ENCODE data around the gene ZNF679.
A peak's percentile ranks its signal among the peaks of the same experiment; 100 is the strongest.
"Not testable (repeated sequence)": the region's sequence is repeated elsewhere in the genome, so short reads cannot be mapped to it uniquely, and the experiment has no call there.

Gene ZNF679

DNA sequence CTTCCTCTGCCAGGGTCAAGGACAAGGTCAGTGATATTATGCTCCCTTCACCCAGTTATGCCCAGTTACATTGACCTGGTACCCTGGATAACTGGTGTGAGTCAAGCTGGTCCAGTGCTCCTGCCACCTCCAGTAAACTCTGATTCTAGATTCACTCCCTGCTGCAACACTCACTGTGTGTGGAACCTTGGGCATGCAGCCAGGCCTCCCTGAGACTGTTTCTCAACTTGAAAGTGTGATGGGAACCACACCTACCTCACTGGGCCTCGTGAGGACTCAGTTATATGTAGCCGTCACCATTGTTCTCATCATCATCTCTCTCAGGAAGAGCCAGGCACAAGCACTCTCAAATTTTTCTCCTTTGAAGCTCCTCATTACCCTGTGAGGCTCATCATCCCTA is 84.6 kb downstream of the ZNF679 start:
- Histone ChIP-seq H4K20me1 (ENCODE audit: control insufficient read depth, insufficient read depth, low read depth, low read length) (no peaks in the 10 kb centered on the region), H3K27me3 (ENCODE audit: control insufficient read depth, low read length) (no peaks in the 10 kb centered on the region), H3K4me3 (ENCODE audit: low read length) (no peak overlapping the region), H3K27ac (ENCODE audit: low read depth, low read length) (no peak overlapping the region), H3K9me3 (ENCODE audit: control insufficient read depth, insufficient read depth, low read length) (peaks cover 14% of the 10 kb centered on the region; the same call in 1 of the 2 replicates), H3K4me1 (ENCODE audit: control insufficient read depth, low read length) (peaks cover 46% of the 10 kb centered on the region), H3F3A (ENCODE audit: control insufficient read depth, insufficient read depth) (peaks cover 8% of the 10 kb centered on the region; the same call in 1 of the 2 replicates), H3K4me2 (ENCODE audit: low read length) (no peak overlapping the region), H3K79me2 (ENCODE audit: control insufficient read depth, low read length) (peaks cover 44% of the 10 kb centered on the region), H3K36me3 (ENCODE audit: control insufficient read depth, low read length) (peaks cover 35% of the 10 kb centered on the region), H3K9me2 (replicated peaks; ENCODE audit: control insufficient read depth, low read length) (no peaks in the 10 kb centered on the region)
- TF ChIP-seq, protein P1, sequence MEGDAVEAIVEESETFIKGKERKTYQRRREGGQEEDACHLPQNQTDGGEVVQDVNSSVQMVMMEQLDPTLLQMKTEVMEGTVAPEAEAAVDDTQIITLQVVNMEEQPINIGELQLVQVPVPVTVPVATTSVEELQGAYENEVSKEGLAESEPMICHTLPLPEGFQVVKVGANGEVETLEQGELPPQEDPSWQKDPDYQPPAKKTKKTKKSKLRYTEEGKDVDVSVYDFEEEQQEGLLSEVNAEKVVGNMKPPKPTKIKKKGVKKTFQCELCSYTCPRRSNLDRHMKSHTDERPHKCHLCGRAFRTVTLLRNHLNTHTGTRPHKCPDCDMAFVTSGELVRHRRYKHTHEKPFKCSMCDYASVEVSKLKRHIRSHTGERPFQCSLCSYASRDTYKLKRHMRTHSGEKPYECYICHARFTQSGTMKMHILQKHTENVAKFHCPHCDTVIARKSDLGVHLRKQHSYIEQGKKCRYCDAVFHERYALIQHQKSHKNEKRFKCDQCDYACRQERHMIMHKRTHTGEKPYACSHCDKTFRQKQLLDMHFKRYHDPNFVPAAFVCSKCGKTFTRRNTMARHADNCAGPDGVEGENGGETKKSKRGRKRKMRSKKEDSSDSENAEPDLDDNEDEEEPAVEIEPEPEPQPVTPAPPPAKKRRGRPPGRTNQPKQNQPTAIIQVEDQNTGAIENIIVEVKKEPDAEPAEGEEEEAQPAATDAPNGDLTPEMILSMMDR (IDR thresholded peaks at IDR 0.05; ENCODE audit: low read depth, low read length, poor library complexity, severe bottlenecking), result no peak
- TF ChIP-seq EZH2phosphoT487 (IDR thresholded peaks at IDR 0.05; ENCODE audit: borderline replicate concordance, low read length), result no peak

DNA sequence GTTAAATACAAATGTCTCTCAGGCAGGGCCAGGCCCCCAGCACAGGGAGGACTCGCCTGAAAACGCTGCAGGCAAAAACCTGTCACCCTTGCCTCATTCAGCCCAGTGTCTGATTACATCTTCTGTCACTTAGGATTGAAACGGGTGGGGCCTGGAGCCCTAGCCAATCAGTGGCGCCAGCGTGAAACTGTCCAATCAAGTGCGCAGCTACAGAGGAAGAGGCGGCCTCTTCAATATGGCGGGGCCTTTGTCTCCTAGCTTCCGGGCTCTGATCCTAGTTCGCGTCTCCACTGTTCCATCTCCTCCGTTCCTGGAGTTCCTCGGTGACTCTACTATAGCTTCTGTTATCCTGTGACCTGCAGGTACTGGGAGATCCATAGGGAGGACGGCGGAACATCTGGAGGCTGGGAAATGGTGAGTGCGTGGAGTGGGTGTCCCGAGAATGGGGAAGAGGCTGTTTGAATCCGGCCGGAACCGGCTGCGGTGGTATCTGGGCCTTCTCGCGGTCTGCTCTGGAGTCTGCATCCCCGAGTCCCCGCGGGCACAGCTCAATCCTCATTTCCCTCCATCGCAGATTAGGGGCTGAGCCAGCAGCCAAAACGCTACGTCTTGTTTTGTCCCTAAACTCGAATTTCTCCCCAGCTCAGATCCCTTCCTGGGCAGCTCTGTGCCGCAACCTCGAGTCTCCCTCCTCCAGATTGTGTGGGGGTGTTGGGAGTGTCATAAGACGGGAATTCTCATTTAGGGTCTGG is 85.6 kb downstream of the ZNF679 start, which contains the start of gene ZNF736:
ZNF736 (plus strand) TSS at position 222 of the 752 bp plus-strand sequence; CDS start at position 412, 190 bp downstream.
- Histone ChIP-seq H3K9me3 (ENCODE audit: control insufficient read depth, insufficient read depth, low read length) (peaks cover 14% of the 10 kb centered on the region; the same call in 1 of the 2 replicates), H3K4me3 (ENCODE audit: low read length) (peak within 1 kb of the TSS; percentile 94), H3K4me1 (ENCODE audit: control insufficient read depth, low read length) (peaks cover 40% of the 10 kb centered on the region), H3K79me2 (ENCODE audit: control insufficient read depth, low read length) (peaks cover 52% of the 10 kb centered on the region), H4K20me1 (ENCODE audit: control insufficient read depth, insufficient read depth, low read depth, low read length) (no peaks in the 10 kb centered on the region), H3K9me2 (replicated peaks; ENCODE audit: control insufficient read depth, low read length) (no peaks in the 10 kb centered on the region), H3F3A (ENCODE audit: control insufficient read depth, insufficient read depth) (peaks cover 9% of the 10 kb centered on the region; the same call in 1 of the 2 replicates), H3K27me3 (ENCODE audit: control insufficient read depth, low read length) (no peaks in the 10 kb centered on the region), H3K27ac (ENCODE audit: low read depth, low read length) (peak within 1 kb of the TSS; percentile 68), H3K4me2 (ENCODE audit: low read length) (peak within 1 kb of the TSS; percentile 82), H3K36me3 (ENCODE audit: control insufficient read depth, low read length) (peaks cover 42% of the 10 kb centered on the region)
- TF ChIP-seq, protein P1 (IDR thresholded peaks at IDR 0.05; ENCODE audit: low read depth, low read length, poor library complexity, severe bottlenecking), result no peak
- TF ChIP-seq EZH2phosphoT487 (IDR thresholded peaks at IDR 0.05; ENCODE audit: borderline replicate concordance, low read length), result no peak

DNA sequence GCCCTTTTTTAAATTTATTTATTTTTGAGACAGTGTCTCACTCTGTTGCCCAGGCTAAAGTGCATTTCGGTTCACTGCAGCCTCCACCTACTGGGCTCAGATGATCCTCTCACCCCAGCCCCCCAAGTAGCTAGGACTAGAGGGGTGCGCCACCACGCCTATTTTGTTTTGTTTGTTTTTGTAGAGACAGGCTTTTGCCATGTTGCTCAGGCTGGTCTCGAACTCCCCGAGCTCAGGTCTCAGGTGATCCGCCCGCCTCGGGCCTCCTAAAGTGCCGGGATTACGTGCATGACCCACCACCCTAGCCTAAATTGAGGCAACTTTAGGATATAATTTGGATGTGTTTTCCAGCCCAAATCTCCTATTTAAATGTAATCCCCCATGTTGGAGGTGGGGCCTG is 86.3 kb downstream of the ZNF679 start:
- peaks cover 43% of the 10 kb centered on the region for H3K36me3 ChIP-seq (ENCODE audit: control insufficient read depth, low read length)
- peaks cover 57% of the 10 kb centered on the region for H3K79me2 ChIP-seq (ENCODE audit: control insufficient read depth, low read length)
- peaks cover 14% of the 10 kb centered on the region; the same call in 1 of the 2 replicates for H3K9me3 ChIP-seq (ENCODE audit: control insufficient read depth, insufficient read depth, low read length)
- H3K9me2 ChIP-seq (replicated peaks; ENCODE audit: control insufficient read depth, low read length), result no peaks in the 10 kb centered on the region
- H4K20me1 ChIP-seq (ENCODE audit: control insufficient read depth, insufficient read depth, low read depth, low read length), result no peaks in the 10 kb centered on the region
- peak overlapping the region; percentile 94 for H3K4me3 ChIP-seq (ENCODE audit: low read length)
- H3K4me2 ChIP-seq (ENCODE audit: low read length), result peak overlapping the region; percentile 82
- H3K27me3 ChIP-seq (ENCODE audit: control insufficient read depth, low read length), result no peaks in the 10 kb centered on the region
- TF ChIP-seq EZH2phosphoT487 (IDR thresholded peaks at IDR 0.05; ENCODE audit: borderline replicate concordance, low read length), result no peak
- TF ChIP-seq, protein P1 (IDR thresholded peaks at IDR 0.05; ENCODE audit: low read depth, low read length, poor library complexity, severe bottlenecking), result no peak
- peaks cover 9% of the 10 kb centered on the region; the same call in 1 of the 2 replicates for H3F3A ChIP-seq (ENCODE audit: control insufficient read depth, insufficient read depth)
- H3K4me1 ChIP-seq (ENCODE audit: control insufficient read depth, low read length), result peaks cover 43% of the 10 kb centered on the region
- H3K27ac ChIP-seq (ENCODE audit: low read depth, low read length), result peak overlapping the region; percentile 68

DNA sequence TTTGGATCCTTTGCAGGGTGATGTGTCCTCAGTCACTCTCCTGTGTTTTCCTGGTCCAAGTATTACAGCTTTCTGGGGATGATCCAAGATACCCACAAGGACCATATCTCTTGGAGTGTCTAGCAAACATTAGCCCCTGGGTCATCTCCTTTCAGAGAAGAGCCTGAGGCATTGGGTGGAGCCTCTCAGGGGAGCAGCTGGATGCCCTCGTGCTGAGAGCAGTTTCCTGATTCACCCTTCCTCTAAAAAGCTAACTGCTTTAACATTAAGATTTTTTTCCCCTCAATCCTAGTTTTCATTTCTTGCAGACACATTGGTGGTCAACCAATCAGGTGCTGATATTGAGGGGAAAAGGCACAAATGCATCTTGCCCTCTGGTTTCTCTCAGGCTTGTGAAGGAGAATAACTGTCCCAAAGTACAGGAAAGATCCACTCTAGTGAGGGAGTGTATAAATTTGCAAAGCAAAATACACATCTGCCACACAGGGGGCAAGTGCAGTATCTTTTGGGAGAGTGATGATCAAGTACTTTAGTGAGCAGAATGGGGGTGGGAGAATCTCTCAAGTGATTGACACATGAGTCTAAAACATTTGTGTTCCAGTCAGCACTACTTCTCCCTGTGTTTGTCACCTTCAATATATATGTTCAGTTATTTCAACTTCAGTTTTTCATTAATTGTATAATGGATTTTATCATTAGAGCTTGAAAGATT is 87.9 kb downstream of the ZNF679 start:
- H3K4me1 ChIP-seq (ENCODE audit: control insufficient read depth, low read length), result peaks cover 59% of the 10 kb centered on the region
- H3K9me2 ChIP-seq (replicated peaks; ENCODE audit: control insufficient read depth, low read length); H4K20me1 ChIP-seq (ENCODE audit: control insufficient read depth, insufficient read depth, low read depth, low read length); H3K27me3 ChIP-seq (ENCODE audit: control insufficient read depth, low read length): not testable (repeated sequence)
- peaks cover 16% of the 10 kb centered on the region; the same call in 1 of the 2 replicates for H3K9me3 ChIP-seq (ENCODE audit: control insufficient read depth, insufficient read depth, low read length)
- peak overlapping the region; percentile 10; the same call in 1 of the 2 replicates for H3K27ac ChIP-seq (ENCODE audit: low read depth, low read length)
- peaks cover 17% of the 10 kb centered on the region for H3F3A ChIP-seq (ENCODE audit: control insufficient read depth, insufficient read depth)
- H3K79me2 ChIP-seq (ENCODE audit: control insufficient read depth, low read length), result peaks cover 74% of the 10 kb centered on the region
- H3K4me3 ChIP-seq (ENCODE audit: low read length), result peak overlapping the region; percentile 94
- peak overlapping the region; percentile 82 for H3K4me2 ChIP-seq (ENCODE audit: low read length)
- peaks cover 53% of the 10 kb centered on the region for H3K36me3 ChIP-seq (ENCODE audit: control insufficient read depth, low read length)
